DND-41 (cell line): ENCODE data around the gene COL20A1.

Experiments
- EZH2 ChIP-seq: IDR thresholded peaks from 3 replicates; pipeline ENCODE4 v1.6.1; 2012; ENCODE audit warnings: borderline replicate concordance, low read depth, mild to moderate bottlenecking, moderate library complexity, low read length, inconsistent platforms; ENCODE audit not compliant: severe bottlenecking
- TF ChIP-seq, protein P1 (sequence below): IDR thresholded peaks from 2 replicates; pipeline ENCODE4 v1.5.1; 2012; ENCODE audit warnings: borderline replicate concordance, low read length, moderate library complexity, mild to moderate bottlenecking; ENCODE audit not compliant: poor library complexity, severe bottlenecking; ENCODE audit errors: extremely low read depth

DNA sequence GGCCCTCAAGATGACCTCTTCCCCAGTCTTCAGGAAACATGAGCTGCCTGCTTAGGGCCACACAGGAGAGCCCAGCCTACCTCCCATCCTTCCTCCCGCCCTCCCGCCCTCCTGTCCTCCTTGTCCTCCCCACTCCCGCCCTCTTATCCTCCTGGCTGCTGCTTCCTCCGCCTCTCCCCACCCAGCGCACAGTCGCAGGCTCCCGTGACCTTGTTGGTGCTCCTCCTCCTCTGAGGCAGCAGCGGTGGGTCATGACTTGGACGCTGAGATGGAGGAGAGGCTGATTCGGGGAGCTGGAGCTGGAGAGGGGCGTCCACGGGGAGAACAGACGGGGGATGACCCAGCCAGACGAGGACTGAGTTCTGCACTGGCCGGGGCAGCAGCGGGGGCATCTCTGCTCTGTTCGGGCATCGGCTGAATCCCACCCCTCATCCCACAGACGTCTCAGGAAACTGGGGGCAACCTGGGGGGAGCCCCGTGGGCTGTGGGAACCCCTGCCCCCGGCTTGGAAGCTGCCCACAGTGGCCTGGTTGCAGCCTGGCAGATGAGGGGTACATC is 35.8 kb downstream of the COL20A1 start:
- TF ChIP-seq, protein P1, sequence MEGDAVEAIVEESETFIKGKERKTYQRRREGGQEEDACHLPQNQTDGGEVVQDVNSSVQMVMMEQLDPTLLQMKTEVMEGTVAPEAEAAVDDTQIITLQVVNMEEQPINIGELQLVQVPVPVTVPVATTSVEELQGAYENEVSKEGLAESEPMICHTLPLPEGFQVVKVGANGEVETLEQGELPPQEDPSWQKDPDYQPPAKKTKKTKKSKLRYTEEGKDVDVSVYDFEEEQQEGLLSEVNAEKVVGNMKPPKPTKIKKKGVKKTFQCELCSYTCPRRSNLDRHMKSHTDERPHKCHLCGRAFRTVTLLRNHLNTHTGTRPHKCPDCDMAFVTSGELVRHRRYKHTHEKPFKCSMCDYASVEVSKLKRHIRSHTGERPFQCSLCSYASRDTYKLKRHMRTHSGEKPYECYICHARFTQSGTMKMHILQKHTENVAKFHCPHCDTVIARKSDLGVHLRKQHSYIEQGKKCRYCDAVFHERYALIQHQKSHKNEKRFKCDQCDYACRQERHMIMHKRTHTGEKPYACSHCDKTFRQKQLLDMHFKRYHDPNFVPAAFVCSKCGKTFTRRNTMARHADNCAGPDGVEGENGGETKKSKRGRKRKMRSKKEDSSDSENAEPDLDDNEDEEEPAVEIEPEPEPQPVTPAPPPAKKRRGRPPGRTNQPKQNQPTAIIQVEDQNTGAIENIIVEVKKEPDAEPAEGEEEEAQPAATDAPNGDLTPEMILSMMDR = no peak
- TF ChIP-seq EZH2 = no peak
